NCI-H1930 (cell line): Measurements from ENCODE around the gene ZNF354B.

ENCODE experiments used
- DNase-seq, 2 experiments: peaks; one replicate each; lab custom pipeline; 2025; lab: John Stamatoyannopoulos, UW

The ZNF354B gene

GRCh38 chr5:178883815-178884430 lies 24.2 kb downstream of the ZNF354B start:
- DNase-seq, result no peak

DNA sequence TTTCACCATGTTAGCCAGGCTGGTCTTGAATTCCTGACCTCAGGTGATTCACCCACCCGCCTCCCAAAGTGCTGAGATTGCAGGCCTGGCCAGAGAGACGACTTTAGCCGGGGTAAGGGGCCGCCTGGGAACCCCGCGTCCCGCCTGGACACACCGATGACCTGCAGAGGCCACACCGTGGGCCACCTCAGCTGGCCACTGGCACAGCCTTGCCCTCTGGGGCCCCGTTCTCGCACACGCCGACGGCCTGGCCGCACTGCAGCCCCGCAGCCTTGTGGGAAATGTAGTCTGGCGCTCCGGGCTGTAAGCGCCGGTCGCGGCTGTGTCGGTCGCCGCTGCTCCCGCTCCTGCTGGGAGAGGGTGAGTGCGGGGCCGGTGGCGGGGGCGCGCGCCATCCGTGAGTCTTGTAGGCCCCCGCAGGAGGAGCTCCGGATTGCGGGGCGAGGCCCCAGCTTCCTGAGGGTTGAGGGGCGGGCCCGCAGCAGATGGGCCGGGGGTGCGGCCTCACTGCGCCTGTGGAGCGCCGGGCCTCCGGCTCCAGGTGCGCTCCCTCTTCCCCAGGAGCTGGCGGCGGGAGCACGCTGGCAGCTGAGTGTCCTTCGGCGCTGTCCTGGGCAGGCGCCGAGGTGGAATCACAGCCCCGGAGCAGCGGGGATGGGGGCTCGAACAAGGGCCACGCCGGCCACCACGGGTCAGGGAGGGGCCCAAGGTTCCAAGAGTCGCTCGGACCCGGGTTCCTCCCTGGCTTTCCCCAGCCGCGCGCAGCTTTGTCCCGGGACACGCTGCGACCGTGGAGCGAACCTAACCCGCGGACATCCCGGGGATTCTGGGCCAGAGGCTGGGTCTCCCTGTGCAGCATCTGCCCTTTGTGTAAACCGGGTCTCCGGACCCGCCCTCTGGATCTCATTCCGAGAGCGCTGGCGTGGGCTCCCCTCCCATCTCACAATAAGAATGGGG lies 36.1 kb downstream of the ZNF354B start, which contains the start of gene ZFP2:
Gene ZFP2, plus strand, starts transcription at position 299 of the 957 bp plus-strand sequence. CDS start 35,401 bp downstream, outside the sequence.
- peak; percentile 11 to 47 for DNase-seq

DNA sequence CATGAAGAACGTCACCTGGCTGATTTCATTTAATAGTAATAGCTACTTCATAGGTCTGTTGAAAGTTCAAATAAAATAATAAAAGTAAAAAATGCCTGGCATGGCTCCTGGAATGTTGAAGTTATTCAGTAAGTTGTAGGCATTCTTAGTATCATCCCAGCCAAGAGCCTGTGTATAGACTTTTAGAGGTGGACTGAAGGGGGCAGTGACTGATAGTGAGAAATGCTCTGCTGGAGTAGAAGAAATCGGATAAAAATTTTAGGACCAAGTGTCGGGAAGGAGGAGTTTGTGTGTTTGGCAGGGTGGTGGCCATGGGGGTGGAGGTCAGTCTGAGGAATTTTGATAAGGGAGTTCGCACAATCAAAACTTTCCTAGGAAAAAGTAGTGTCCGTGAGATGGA lies 39.5 kb downstream of the ZNF354B start:
- DNase-seq, result no peak

DNA sequence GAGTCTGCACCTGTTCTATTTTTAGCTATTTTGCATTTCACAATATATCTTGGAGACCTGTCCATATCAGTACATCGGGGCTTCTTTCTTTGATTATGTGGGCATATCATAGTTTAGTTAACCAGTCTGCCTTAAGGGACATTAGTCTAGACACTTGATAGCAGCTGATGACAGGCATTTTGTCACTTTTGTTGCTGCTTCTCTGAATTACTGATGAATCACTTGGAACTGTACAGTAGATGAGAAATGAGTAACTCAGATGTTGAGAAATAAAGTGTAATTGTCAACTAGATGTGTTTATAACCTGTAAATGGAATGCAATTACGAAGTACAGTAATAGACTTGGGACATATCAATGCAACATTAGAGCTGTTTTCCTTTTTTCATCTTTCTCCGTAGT lies 43.1 kb downstream of the ZNF354B start:
- no peak for DNase-seq

DNA sequence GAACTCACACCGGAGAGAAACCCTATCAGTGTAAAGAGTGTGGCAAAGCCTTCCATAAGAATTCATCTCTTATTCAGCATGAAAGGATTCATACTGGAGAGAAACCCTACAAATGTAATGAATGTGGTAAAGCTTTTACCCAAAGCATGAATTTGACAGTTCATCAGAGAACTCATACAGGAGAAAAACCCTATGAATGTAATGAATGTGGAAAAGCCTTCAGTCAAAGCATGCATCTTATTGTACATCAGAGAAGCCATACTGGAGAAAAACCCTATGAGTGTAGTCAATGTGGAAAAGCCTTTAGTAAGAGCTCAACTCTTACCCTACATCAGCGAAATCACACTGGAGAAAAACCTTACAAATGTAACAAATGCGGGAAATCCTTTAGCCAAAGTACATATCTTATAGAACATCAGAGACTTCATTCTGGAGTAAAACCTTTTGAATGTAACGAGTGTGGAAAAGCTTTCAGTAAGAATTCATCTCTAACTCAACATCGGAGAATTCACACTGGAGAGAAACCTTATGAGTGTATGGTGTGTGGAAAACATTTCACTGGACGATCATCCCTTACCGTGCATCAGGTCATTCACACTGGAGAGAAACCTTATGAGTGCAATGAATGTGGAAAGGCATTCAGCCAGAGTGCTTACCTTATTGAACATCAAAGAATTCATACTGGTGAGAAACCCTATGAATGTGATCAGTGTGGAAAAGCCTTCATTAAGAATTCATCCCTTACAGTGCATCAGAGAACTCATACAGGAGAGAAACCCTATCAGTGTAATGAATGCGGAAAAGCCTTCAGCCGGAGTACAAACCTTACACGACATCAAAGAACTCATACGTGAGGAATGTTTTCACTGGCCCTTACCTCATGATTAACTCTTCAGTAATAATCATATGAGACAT lies 72.3 kb downstream of the ZNF354B start:
- DNase-seq, result no peak
